Endometrium (tissue), 2 donors: ENCODE results near the gene NAA15.
"Not testable (repeated sequence)": the region's sequence is repeated elsewhere in the genome, so short reads cannot be mapped to it uniquely, and the experiment has no call there.

Experiments
- FAIRE-seq: peaks from 2 replicates; lab custom pipeline; 2012; peaks lifted over from hg19 to GRCh38; lab: Jason Lieb, UNC
- donor health status: control.
- donor health status: control.

Gene NAA15

DNA sequence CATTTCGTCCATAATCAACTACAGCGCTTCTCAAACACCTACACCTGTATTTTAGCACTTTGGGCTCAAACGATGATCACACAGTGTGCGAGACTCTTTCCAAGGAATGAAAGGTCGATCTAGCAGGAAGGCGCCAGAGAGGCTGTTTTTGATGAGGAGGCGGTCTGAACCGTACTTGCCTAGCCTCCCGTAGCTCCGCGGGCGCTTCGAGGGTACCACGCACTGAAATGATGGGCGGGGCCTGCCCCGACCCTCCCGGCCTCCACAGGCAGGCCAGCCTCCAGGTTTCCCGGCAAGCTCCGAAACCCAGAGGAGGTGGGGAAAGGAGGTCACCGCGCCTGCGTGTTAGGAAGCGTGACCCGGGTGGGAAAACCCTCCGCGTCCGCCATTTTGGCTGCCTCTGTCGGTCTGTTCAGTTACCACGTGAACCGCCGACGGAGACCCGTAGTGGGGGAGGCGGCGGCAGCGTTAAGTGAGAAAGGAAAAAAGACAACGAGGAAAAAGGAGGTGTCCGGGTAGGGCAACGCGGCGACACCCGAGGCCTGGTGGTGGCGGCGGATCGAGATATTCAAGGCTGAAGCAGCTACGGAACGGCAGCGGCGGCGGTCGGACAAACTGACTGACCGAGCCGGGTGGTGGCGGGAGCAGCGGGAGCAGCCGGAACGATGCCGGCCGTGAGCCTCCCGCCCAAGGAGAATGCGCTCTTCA lies at the start of gene NAA15:
NAA15 (plus strand) TSS at position 393 of the 708 bp plus-strand sequence; CDS start at position 666, 273 bp downstream.
- FAIRE-seq: peak; percentile 92

DNA sequence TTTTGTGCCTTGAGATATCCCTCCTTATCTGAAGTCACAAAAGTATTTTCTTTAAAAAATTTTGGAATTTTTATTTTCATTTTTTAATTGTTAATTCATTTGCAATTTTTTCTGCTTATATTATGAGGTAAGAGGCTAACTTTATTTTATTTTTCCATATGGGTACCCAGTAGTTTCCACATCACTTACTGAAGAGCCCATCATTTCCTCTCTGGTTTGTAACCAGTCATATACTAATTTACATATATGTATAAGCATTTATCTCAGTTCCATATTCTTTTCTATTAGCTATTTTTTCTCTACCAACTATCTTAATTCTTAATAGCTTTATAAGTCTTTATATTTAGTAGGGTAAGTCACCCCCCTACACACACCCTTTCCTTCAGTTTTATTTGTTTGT lies 48.3 kb upstream of the NAA15 start:
- FAIRE-seq: no peak

DNA sequence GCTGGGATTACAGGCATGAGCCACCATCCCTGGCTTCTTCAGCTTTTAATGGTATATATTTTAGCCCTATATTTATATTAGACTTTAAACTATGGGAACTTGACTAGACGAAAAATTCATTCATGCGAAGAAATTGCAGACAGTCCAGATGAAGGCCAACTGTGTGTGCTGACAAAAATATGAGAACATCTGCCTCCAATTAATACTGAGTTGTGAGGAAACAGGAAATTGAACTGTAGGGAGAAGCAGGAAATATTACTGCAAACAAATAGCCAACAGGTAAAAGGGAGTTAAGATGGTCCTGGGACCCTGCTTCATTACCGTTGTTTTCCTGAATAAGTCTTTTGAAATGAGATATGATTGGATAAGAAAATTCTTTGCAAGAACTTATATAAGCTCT lies 47.6 kb upstream of the NAA15 start:
- no peak for FAIRE-seq

DNA sequence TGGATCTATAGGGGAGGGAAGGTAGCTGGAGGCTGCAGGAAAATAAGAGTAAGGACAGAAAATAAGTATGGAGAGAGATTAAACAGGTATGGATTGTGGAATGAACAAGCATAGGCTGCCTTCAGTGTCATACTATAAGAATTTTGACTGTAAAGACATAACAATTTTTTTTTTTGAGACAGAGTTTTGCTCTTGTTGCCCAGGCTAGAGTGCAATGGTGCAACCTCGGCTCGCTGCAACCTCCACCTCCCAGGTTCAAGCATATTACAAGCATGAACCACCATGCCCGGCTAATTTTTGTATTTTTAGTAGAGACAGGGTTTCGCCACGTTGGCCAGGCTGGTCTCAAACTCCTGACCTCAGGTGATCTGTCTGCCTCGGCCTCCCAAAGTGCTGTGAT lies 45.7 kb upstream of the NAA15 start:
- not testable (repeated sequence) for FAIRE-seq

DNA sequence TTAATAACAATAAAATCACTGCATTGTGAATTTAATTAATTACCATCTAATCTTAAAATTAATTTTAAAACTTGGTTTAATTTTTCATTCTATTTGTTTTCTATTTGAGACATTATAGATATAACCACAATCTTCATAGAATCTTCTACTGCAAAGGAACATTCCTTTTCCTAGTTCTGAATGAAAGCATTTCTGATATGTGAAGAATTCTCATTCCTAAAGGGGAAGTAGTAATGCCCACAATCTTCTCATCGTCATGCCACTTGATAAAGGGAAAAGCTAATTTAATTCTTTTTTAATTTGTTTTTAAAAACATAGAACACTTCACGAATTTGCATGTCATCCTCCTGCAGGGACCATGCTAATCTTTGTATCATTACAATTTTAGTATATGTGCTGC lies 45.0 kb upstream of the NAA15 start:
- FAIRE-seq: peak; percentile 18

DNA sequence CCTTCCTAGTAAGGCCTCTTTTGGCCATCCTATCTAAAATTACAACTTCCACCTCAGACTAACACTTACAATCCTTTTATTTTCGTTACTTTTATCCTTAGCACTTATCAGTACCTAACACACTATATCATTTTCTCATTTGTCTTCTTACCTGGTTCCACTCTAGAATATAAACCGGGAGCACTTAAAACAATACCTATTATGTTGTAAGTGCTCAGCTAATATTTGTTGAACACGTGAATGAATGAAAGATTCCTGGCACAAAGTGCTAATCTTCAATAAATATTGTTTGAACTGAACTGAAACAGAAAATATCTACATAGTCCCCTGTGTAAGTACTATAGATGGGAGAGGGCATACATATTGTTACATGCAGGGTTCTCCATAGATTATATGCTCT lies 35.7 kb upstream of the NAA15 start:
- no peak for FAIRE-seq

DNA sequence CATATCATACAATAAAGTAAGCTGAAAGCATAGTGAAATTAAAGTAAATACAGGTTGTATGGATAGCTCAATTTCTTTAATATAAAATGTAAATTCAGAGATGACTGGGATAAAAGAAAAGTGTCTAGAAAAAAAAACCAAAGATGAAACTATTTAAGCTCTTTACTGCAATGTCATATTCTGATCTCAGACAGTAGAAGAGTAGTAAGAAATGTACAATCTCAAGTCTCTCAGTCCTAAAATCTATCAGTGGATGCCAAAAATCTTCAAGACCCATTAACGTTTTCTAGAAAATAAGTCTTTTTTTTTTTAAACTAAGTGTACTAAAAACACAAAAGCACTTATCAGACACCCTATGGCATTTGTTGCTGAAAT lies 35.1 kb upstream of the NAA15 start:
- no peak for FAIRE-seq

DNA sequence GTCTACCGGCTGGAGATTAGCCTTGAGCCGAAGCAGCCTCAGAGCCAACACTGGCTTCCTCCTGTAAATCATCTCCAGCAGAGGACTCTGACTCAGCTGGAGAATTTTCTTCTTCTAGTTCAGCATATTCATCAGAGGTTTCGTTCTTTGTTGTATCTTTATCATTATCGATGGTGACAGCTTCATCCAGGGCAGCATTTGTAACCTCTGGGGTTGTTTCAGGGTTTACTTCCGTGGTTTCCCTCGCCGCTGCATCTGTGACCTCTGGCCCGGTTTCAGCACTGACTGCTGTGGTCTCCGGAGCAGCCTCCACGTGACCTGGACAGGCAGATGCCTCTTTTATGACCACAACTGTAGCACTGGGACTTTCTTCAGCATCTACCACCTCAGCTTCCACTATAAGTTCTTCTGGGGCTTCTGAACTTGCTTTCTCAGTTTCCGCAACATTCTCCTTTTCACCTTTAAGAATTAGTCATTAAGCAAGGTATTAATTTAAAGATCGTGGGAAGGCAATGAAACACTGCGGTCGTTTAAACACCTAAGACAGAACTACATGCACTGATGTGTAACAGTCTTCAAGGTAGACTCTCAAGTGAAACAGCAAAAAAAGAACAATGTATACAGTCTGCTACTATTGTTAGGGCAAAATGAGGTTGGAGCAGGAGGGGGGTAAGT lies 34.6 kb upstream of the NAA15 start:
- peak; percentile 26 for FAIRE-seq

DNA sequence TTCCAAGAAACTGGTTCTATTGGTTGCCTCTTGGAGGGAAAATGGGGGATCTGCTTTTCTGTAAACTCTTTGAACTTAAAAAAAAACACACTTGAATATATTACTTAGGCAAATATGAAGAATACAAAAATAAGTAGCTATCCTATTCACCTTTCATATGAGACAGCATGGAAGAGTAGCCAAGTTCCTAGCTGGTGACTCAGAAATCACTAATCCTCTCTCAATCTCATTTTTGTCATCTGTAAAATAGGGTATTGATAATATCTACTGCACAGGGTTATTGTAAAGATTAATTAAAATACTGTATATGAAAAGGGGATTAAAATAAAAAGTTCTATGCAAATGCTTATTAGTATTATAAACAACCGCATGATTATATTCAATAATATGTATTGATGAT lies 34.0 kb upstream of the NAA15 start:
- no peak for FAIRE-seq

DNA sequence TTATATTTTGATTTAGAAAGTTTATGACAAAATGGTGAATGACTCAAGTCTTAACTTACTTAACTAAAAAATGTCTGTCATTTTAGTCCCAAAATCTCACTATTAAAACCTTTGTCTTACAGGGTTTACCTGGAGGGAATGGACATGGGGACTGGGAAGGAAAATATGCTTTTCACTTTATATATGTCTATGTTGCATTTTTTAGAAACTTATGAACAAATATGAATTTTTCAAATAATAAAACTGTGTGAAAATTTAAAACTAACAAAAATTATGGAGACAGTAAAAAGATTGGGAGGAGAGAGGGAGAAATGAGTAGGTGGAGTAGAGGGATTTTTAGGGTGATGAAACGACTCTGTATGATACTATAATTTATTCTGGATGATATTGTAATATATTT lies 27.5 kb upstream of the NAA15 start:
- no peak for FAIRE-seq

DNA sequence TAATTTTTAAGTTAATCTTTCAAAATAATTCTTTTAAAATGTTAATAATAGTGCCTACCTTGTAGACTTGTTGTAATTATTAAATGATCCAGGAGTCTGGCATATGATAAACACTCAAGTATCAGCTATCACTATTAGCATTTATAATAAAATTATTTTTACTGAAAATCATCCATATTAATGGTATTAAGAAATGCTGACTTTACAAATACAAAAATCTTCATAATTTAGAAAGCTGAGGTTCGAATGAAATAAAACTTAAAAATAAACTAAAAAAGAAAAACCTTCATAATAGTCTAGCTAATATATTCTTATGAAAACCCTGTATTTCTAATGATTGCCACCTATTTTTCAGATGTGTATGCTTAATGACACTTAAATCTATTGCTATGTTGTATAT lies 26.5 kb upstream of the NAA15 start:
- FAIRE-seq: no peak

DNA sequence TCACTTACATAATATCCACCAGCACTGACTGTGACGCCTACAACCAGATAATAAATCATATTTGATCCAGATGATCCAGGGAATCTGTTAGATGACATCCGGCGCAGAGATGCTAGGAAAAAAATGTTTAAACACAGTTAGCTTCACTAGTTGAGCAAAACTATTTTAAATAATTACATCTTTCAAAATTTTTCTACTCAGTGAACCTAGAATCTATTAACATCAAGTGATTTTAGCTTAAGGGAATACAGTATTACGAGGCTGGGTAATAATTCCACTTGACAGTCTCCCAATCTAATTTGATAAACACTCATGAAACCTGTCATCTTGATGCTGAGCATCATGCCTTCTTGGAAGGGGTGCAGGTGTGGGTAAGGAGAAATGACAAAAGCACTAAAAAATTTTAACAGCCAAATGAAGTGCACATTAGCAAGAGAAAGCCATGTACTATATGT lies 26.0 kb upstream of the NAA15 start:
- FAIRE-seq: no peak

DNA sequence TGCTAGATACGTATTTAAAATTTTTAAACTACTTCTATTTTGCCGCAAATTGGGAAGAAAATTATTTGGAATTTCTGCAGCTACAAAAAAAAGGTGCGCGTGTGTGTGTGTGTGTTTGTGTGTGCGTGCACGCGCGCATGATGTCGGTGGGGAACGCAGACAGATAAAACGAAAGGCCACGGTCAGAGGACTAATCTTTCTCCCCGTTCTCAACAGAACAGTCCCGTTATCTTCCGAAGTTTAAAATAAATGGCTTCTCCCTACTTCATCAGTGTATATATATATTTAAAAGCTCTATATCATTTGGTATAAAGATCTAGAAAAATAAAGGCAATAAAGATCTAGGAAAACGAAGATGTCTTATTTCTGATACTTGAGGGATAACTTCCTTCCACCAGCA lies 22.8 kb upstream of the NAA15 start:
- FAIRE-seq: no peak

DNA sequence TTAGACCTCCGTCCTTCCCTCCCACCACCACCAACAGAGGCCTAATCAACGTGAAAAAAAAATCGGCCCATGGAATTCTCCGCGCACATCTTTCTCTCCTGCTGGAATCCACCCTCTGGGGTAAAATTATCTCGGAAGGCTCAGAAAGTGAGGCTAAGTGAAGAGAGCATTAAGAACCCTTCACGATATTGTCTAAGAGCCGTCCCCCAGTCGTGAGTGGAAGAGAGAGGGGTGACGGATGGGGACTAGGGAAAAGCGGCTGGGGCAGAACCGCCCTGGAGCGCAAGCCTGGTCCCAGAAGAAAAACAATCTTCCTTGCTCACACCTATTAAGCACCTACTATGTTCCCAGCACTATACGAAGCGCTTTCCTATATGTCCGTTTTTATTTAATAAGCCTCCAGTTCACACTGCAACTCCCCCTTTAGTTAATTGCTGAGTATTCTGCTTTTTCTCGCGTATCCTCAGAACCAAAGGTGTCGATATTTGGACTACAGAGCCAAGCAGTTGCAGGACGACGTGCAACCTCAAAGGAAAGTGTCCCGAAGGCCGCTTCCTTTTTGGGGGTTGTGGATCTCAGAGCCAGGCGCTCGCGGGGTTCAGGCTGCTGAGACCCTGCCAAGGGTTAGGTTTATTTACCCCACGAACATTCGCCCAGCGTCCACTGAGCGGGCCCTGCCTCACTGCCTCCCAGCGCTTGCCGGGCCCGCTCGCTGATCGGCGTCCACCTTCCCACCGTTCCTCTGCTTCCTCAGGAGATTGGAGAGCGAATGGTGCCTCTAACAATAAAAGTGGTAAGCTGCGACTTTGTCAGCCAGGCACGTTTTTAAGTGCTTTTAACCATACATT lies 22.2 kb upstream of the NAA15 start:
- no peak for FAIRE-seq

DNA sequence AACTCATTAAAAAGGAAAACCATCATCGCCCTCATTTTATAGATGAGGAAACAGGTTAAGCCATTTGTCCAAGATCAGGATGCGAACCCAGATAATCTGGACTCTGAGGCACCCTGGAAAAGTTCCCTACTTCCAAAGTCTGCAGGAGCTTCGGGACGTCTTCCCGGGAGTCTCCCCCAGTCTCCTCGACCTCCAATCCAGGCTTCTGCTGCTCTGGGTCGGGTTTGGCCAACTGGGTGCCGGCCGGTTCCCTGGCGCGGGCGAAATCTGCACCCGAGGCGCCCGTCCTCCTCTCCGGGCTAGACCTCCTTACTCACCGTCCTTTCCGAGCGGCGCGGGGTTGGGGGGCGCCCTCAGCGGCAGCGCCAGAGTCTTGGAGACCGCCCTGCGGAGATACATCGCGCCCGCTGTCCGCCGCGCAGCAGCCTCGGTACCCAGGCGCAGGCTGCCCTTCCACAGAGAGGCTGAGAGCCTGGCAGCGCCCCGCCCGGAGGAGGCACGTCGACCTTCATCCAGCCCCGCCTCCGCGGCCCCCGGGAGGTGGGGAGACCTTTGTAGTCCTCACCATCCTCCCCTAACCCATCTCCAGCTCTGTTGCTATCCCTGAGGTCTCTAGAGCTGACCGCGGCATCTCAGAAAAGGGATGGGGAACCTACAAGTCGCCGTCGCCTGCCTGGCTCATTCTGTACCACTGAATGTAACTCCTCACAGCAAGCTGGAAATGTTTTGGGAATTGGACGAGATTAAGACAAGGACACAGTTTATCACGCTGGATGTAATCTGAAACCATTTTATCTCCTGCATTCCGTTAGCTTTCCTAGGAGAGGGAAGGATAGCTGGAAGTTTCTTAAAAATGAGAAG lies 21.3 kb upstream of the NAA15 start, which contains the start of gene MGARP:
MGARP (minus strand) TSS at position 466 of the 861 bp plus-strand sequence; CDS start at position 399, 67 bp downstream.
- FAIRE-seq: no peak

DNA sequence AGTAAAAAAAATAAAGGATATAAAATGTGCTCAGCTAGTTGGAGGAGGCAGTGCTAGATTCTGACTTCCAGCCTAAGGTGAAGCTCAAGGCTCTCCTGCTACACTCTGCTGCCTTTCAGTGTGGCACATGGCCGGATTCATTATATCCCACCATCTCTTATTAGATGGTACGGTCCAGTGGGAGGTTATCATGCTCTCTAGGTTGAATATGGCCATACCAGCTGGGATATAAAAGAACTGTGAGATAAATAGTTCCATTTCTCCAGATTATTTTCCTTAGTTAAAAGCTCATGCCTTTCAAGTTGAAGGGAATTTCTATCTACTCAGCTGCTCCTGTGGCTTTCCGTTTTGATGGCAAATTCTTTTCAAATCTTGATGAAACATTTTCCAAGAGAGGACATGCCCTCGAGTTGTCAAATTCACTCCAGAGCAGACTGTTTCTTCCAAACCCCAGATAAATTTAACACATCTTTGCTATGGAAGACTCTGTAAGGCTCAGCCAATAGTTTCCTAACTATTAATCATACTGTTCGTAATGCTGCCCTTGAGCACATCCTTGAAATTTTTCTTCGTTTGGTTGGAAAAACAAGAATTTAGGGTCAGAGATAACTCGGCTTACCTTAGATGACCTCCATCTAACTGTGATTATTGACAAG lies 19.1 kb upstream of the NAA15 start:
- FAIRE-seq: no peak

DNA sequence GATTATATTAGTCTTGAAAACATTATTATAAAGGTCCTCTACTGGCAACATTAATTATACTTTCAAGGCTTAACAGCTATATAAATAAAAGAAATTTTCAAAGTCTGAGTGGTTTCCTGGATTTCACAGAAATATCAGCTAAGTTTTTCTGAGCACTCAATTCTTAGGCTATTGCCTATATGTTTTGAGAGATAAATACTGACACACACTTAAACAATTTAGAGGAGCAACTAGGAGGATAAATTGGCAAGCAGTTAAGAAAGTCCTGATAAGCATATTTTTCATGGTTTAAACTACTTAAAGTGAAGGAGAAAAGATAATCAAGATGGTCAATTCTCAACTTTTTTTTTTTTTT lies 18.6 kb upstream of the NAA15 start:
- FAIRE-seq: no peak

DNA sequence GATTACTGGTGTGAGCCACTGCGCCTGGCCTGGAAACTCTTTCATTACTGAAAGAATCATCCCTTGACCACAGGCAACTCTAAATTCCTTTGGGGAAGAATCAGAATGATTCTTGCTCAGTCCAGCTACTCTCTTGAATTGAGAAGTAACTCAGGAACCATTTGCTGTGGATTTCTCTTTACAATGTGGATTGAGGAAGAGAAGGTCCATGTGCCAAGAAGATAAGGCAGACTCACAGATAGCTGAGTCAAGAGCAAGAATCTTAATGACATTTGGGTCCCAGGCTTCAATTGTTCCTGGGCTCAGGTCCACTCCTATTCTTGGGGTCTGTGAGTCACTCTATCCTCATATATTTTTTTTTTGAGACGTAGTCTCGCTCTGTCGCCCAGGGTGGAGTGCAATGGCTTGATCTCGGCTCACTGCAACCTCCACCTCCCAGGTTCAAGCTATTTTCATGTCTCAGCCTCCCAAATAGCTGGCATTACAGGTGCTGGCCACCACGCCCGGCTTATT lies 15.1 kb upstream of the NAA15 start:
- no peak for FAIRE-seq

DNA sequence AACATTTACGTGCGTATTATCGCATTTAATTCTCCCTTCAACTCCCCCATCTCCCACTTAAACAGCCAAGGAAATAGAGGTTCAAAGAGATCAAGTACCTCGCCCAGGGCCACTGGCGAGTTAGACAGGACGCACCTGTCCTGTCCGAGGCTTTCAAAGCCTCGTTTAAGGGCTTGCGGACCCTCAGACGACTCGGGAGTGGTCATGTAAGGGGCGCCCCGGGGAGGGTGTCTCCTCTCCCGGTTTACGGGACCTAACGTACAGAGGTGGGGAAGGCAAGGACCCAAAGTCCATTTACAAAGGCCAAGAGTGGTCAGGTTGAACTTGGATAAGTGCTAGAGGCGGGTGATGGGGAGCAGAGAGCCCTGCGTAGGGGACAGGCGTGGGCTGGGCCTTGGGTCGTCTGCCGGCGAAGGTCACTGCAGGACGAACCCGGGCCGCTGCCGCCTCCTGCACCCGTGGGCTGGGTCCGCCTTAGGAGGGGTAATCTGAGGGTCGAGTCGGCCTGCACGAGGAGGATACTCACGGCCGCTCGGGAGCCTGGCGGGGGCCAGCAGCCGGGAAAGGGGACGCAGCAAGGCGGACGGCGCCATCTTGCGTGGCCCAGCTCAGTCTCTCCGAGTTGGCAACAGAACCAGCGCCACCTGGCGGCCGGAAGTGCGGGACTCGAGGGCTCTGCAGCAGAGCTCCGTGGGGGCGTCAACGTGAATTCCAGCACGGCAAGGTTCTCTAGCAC lies 5.9 kb upstream of the NAA15 start:
- peak; percentile 73 for FAIRE-seq

DNA sequence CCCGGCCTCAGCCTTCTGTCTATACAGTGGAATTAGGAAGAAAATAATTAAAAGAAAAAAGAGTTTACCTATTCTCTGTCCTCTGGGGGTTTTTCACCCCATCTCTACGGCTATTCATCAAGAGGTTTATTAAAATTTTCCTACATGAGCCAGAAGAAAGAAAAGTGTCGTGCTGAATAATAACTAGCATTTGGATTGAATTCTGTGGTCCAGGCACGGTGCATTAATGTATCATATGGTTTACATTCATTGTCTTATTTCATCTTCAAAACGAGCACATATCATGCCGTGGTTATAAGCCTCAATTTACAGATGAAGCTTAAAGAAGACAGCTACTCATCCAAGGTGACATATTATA lies 5.4 kb upstream of the NAA15 start:
- FAIRE-seq: no peak

DNA sequence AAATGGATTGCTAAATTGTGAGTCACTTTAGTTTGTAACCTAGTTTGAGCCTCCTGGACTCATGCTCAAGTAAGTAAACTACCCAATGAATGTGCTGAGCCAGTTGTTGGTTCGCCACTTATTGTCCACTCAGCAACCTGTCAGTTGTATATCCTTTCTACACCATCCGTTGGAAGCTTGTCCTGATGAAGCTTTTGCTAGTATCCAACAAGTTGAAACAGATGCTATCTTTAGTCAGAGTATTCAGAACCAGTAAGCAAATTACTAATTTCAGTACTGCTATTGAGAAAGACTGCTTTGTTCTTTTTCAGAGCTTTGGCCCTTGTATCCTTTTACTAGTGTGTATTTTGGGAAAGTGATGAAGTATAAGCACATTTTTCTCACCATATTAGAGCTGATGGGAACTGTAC lies 4.3 kb upstream of the NAA15 start:
- FAIRE-seq: no peak
